ENCODE data around the gene SALL1. TPM values are rescaled to one million over a fixed set of nuclear protein-coding genes. Genes with fewer than 3 reads are reported as not detected.

SALL1 gene
- total RNA-seq (not detected), polyA plus RNA-seq (not detected), total RNA-seq (0 to 0.17 (median 0) reads per million in 6 experiments)

DNA sequence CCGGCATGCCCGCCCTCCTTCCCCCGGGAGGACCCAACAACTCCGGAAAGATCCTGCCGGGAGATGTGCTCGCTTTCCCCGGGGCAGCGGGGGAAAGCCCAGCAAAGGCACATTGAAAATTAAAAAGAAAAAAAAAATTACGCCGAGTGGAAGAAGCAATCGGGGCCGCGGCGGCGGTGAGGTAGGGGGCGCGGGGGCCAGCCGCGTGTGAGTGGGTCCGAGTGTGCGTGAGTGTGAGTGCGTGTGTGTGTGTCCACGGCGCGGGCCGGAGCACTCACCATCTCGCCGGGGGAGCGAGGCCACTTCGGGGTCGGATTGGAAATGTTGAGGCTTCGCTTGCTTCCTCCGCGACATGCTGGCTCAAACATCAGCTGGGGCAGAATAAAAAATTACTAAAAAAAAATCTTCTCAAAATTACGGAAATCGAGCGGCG, at the start of gene SALL1:
SALL1 (minus strand) TSS at position 383 of the 433 bp plus-strand sequence; CDS start at position 354, 29 bp downstream.
- H3K27ac Mint-ChIP-seq, result no peak within 1 kb of the TSS
- peaks cover 0 to 18% (median 0%) of the 10 kb centered on the region in 9 donors for H3K9me3 Mint-ChIP-seq
- ATAC-seq (no peak), DNase-seq (no peak)
- peak within 1 kb of the TSS in 3 of 10 donors; percentile 25 to 49 (median 36) for H3K4me3 Mint-ChIP-seq
- H3K4me1 Mint-ChIP-seq, result peaks cover 6 to 19% (median 10%) of the 10 kb centered on the region in 4 donors
- peaks cover 32 to 67% (median 53%) of the 10 kb centered on the region in 5 donors for H3K27me3 Mint-ChIP-seq
- peaks cover 0 to 9% (median 7%) of the 10 kb centered on the region in 3 donors for H3K36me3 Mint-ChIP-seq
- POLR2A ChIA-PET, result no interaction called here

DNA sequence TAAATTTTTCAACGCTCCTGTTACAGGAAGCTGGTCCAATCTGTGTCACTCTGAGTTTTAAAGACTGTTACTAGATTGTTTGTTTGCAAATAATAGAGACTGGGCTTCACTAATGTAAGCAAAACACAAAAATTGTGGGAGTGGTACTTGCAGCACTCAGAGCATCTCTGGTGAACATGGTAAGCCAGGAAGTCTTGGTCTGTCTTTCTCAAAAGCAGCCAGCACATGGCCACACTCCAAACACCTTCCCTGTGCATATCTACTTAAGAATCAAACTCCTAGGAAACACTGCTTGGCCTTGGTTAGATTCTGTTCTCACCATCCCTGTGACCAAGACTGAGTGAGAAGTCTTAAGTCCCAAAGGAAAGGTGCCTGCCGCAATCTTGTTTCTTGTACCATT, 49.7 kb upstream of the SALL1 start:
- H3K4me1 Mint-ChIP-seq, result no peaks in the 10 kb centered on the region
- peaks cover 0 to 7% (median 2%) of the 10 kb centered on the region in 5 donors for H3K27me3 Mint-ChIP-seq
- no peak for ATAC-seq
- peaks cover 0 to 21% (median 0%) of the 10 kb centered on the region in 3 donors for H3K36me3 Mint-ChIP-seq
- no peak for DNase-seq
- POLR2A ChIA-PET, result no interaction called here
- no peak overlapping the region for H3K27ac Mint-ChIP-seq
- peaks cover 4 to 36% (median 17%) of the 10 kb centered on the region in 9 donors for H3K9me3 Mint-ChIP-seq
- no peak overlapping the region for H3K4me3 Mint-ChIP-seq

DNA sequence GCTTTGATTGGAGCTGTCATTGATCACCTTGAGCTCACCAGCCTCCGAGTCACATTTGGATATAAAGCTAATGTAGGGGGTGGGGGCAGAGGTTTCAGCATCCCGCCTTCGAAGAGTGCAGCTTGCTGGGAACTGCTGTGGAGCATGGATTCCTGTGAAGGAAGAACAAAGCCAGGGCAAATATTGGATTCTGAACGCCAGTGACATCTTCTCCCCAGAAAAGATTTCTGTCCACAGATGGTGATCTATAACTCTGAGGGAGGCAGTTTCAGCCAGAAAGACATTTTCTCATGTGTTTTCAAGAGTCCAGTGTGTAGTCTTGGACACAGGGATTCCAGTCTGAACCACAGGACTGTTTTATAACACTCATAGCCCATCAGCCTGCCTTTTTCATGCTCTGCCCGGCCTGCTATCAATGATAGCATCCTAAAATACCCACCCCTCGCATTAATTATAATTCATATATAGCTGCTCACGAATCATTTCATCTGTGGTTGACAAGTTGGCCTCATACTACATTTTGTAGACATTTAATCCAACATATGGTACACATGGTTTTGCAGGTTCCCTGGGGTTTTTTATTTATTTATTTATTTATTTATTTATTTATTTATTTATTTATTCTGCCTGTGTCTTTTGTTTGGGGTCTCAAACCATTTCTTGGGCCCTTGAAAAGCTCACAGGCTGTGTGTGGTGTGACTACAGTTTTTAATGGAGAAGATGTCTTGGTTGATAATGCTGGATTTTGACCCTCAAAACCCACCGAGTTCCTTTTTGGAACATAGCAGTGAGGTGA, 47.1 kb upstream of the SALL1 start:
- no peaks in the 10 kb centered on the region for H3K4me1 Mint-ChIP-seq
- peaks cover 0 to 26% (median 11%) of the 10 kb centered on the region in 9 donors for H3K9me3 Mint-ChIP-seq
- H3K27ac Mint-ChIP-seq, result no peak overlapping the region
- ATAC-seq (no peak), DNase-seq (no peak)
- peaks cover 0 to 7% (median 2%) of the 10 kb centered on the region in 5 donors for H3K27me3 Mint-ChIP-seq
- POLR2A ChIA-PET, result no interaction called here
- no peak overlapping the region for H3K4me3 Mint-ChIP-seq
- H3K36me3 Mint-ChIP-seq, result peaks cover 0 to 12% (median 0%) of the 10 kb centered on the region in 3 donors

DNA sequence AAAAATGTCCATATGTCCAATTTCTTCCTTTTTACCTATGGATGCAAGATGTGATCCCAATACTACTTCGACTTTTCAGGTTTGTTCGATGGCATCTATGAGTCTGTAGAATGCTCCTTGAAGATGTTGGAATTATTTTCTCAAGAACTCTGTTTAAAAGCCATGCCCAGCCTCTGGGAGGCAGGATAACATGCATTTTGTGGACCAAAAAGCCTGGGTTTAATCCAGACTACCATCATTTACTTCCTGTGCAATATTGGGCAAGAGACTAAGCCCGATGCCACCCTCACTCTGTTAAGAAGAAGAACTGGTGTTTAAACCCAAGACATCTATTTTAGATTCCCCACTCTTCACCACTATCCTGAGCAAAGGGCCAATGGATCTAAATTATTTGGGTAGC, 42.8 kb upstream of the SALL1 start:
- Mint-ChIP-seq H3K4me3 (no peak overlapping the region), H3K27me3 (peaks cover 0 to 15% (median 2%) of the 10 kb centered on the region in 5 donors)

DNA sequence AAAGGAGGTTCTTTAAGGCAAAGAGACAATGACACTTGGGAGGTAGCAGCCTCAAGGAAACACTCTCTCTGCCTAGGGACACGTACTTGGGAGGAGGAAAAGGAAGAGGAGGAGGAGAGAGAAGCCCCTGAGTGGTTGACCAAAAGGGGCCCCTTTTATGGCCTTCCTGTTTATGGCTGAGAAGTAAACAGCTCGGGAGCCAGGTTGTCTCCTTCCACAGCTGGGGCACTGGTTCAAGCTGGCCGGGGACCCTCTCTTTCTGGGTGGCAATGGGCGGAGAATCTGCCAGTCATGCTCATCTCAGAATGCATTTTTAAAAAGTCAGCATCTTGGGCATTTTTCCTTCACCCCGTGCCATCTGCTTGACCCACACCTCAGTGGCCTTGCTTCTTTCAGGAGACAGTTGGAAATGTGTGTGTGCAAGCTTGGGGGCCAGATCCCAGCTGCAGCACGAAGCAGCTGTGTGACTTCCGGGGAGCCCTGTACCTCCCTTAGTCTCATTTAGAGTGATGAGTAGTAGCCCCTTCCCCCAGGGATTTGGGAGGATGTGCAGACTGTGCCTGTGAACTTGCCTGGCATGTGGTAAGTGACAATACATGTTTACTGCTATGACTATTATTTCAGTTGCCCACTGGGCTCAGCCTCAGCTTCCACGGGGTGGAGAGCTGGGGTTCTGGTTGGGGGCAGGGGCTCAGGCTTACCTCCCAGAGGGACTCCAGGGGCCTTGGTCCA, 33.8 kb upstream of the SALL1 start:
- DNase-seq, result no peak
- Mint-ChIP-seq H3K4me3 (no peak overlapping the region), H3K27me3 (peaks cover 0 to 16% (median 3%) of the 10 kb centered on the region in 5 donors), H3K9me3 (peaks cover 0 to 4% (median 0%) of the 10 kb centered on the region in 9 donors), H3K27ac (peak overlapping the region in 1 of 10 donors; percentile 19), H3K4me1 (no peaks in the 10 kb centered on the region), H3K36me3 (no peaks in the 10 kb centered on the region)
- POLR2A ChIA-PET, result no interaction called here
- no peak for ATAC-seq

More for the DNA sequence above, 42.8 kb upstream of the SALL1 start:
- ATAC-seq (no peak), DNase-seq (no peak)
- H3K9me3 Mint-ChIP-seq, result peaks cover 0 to 10% (median 2%) of the 10 kb centered on the region in 9 donors
- H3K36me3 Mint-ChIP-seq, result no peaks in the 10 kb centered on the region
- H3K27ac Mint-ChIP-seq, result no peak overlapping the region
- POLR2A ChIA-PET, result no interaction called here
- H3K4me1 Mint-ChIP-seq, result peaks cover 0 to 1% (median 0%) of the 10 kb centered on the region in 4 donors

DNA sequence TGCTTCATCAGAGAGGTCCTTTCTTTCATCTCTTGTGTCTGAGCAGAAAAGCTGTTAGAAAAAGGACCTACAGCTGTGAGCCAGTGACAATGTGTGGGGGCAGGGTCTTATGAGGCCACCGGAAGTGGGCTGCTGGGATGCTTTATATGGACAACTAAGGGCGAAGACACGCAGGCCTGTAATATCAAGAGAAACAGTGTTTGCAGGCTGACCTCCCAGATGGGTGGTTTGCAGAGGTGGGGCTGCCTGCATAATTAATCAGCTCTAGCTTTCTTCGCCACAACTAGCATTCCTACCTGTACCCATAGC, 30.4 kb upstream of the SALL1 start:
- POLR2A ChIA-PET, result no interaction called here
- no peak overlapping the region for H3K4me3 Mint-ChIP-seq
- no peak for DNase-seq
- no peak overlapping the region for H3K27ac Mint-ChIP-seq
- peaks cover 0 to 15% (median 2%) of the 10 kb centered on the region in 5 donors for H3K27me3 Mint-ChIP-seq
- ATAC-seq, result no peak
- H3K36me3 Mint-ChIP-seq, result no peaks in the 10 kb centered on the region
- H3K4me1 Mint-ChIP-seq, result no peaks in the 10 kb centered on the region
- H3K9me3 Mint-ChIP-seq, result peaks cover 0 to 12% (median 0%) of the 10 kb centered on the region in 9 donors

DNA sequence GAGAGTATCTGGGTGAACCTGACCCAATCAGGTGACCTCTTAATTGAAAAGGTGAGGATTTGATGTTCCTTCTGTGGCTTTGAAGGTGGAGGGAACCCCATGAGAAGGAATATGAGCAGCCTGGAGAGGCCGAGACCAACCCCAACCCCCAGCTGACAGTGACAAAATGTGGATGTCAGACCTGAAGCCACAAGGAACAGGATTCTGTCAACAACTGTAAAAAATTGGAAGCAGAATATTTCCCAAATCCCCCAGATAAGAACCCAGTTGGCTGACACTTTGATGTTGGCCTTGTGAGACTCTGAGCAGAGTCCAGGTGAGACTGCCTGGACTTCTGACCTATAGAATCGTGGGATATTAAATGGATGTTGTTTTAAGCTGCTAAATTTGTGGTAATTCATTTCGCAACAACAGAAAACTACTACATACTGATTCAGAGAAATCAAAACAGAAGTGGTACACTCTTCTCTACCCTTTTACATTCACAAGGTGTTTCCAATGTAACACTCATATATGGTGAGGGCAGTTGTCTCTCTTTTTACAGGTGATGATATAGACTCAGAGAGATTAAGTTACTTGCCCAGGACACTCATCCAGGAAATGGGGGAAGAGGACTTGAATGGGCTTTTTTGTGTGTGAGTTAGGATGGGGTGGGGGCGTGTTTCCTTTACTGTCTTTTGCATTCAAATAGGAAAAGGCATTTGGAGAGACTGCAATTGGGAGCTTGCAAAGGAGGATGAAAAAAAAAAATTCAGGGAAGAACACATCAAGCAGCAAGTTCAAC, 29.8 kb upstream of the SALL1 start:
- H3K9me3 Mint-ChIP-seq, result peaks cover 0 to 12% (median 0%) of the 10 kb centered on the region in 9 donors
- DNase-seq (no peak), ATAC-seq (no peak)
- H3K4me3 Mint-ChIP-seq, result no peak overlapping the region
- POLR2A ChIA-PET, result no interaction called here
- no peak overlapping the region for H3K27ac Mint-ChIP-seq
- no peaks in the 10 kb centered on the region for H3K36me3 Mint-ChIP-seq
- peaks cover 0 to 15% (median 2%) of the 10 kb centered on the region in 5 donors for H3K27me3 Mint-ChIP-seq
- H3K4me1 Mint-ChIP-seq, result no peaks in the 10 kb centered on the region

DNA sequence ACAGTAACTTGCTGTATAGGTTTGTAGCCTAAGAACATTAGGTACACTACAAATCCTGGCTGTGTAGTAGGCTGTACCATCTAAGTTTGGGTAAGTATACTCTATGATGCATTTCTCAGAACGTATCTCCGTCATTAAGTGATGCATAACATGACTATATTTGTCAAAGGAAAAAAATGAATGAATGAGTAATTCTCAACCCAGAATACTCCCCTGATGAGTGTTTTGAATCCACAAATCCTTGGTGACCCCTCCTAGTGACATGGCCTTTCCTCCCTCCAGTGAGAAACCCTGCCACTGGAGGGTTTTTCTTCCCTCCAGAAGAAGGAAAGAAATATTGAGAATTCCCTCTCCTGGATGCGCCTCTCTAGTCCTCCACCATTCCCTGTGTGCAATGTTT, 24.0 kb upstream of the SALL1 start:
- Mint-ChIP-seq H3K36me3 (no peaks in the 10 kb centered on the region), H3K4me3 (no peak overlapping the region), H3K4me1 (no peaks in the 10 kb centered on the region), H3K27ac (no peak overlapping the region), H3K9me3 (peaks cover 0 to 12% (median 2%) of the 10 kb centered on the region in 9 donors), H3K27me3 (peaks cover 0 to 10% (median 0%) of the 10 kb centered on the region in 5 donors)
- POLR2A ChIA-PET, result no interaction called here
- ATAC-seq, result no peak
- DNase-seq, result no peak

DNA sequence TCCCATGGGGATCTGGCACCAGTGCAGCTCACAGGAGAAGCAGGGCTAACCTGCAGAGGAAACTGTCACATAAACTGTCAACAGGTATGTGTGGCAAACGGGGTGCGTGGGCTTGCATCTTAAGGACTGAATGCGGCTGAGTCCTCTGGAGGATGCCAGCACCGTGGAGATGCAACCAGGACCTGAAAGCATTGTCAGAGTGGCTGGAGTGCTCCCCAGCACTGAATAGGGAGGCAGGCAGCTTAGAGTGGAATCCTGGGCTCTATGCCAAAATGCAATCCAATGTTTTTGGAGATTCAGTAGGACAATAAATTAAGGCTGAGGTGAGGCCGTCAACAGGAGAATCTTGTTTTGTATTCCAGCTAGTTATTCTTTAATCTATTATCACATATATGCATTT, 21.3 kb upstream of the SALL1 start:
- DNase-seq, result no peak
- Mint-ChIP-seq H3K27ac (no peak overlapping the region), H3K27me3 (peaks cover 0 to 10% (median 0%) of the 10 kb centered on the region in 5 donors), H3K4me1 (no peaks in the 10 kb centered on the region), H3K9me3 (peaks cover 0 to 8% (median 2%) of the 10 kb centered on the region in 9 donors), H3K36me3 (no peaks in the 10 kb centered on the region), H3K4me3 (no peak overlapping the region)
- ATAC-seq, result no peak
- POLR2A ChIA-PET, result no interaction called here

DNA sequence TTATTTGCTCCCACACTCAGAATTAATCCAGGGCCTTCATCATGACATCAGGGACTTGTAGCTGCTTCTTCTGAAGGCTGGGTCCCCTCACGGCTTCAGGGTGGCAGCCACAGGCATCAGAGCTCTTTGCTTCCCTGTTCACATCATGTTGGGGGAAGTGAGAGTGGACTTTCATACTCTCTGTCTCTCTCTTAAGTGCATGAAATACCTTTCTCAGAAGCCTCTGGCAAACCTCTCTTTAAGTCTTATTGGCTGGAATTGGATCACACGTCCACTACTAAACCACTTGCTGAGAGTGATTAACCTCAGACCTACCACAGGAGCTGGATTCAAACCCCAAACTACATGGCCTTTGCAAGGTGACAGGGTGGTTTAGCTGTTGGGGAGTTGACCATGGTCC, 17.7 kb upstream of the SALL1 start:
- H3K4me1 Mint-ChIP-seq, result no peaks in the 10 kb centered on the region

DNA sequence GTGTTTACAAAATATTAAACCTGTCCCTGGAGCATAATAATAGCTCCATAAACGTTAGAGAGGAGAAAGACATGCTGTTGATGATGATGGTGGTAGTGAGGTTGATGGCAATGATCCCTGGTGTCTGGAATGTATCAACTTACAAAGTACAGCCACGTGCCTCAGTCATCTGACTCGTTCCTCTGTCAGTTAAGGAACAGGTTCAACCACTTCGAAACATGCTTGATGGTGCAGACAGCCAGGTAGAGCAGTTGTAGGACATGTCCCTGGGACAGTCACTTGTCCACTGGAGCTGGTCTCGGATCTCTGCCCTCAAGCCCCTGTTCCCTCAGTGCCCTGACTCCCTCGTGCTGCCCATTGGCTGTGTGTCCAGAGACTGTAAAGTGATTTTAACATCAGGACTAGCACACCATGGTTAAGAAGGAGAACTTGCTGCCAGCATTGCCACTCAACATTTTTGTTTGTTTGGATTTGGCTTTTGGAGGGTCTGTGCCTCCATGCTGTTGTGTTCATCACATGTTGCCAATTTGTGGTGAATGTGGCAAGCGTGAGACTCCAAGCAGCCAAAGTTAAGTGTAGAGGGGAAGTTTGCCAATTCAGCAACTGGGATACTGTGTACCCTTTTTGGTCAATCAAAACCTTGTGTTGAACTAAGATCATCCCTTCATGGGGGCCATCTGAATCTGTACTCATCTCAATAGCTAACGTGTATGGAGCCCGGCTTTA, 16.3 kb upstream of the SALL1 start:
- peaks cover 0 to 16% (median 2%) of the 10 kb centered on the region in 5 donors for H3K27me3 Mint-ChIP-seq
- H3K4me3 Mint-ChIP-seq, result no peak overlapping the region
- no peaks in the 10 kb centered on the region for H3K36me3 Mint-ChIP-seq
- ATAC-seq (no peak), DNase-seq (no peak)
- H3K27ac Mint-ChIP-seq, result no peak overlapping the region
- POLR2A ChIA-PET, result no interaction called here
- no peaks in the 10 kb centered on the region for H3K4me1 Mint-ChIP-seq
- H3K9me3 Mint-ChIP-seq, result peaks cover 0 to 8% (median 2%) of the 10 kb centered on the region in 9 donors

More for the DNA sequence above, 17.7 kb upstream of the SALL1 start:
- no peaks in the 10 kb centered on the region for H3K36me3 Mint-ChIP-seq
- ATAC-seq, result no peak
- H3K27ac Mint-ChIP-seq, result no peak overlapping the region
- peaks cover 0 to 8% (median 2%) of the 10 kb centered on the region in 9 donors for H3K9me3 Mint-ChIP-seq
- no peak overlapping the region for H3K4me3 Mint-ChIP-seq
- POLR2A ChIA-PET, result no interaction called here
- no peak for DNase-seq
- peaks cover 0 to 10% (median 0%) of the 10 kb centered on the region in 5 donors for H3K27me3 Mint-ChIP-seq

DNA sequence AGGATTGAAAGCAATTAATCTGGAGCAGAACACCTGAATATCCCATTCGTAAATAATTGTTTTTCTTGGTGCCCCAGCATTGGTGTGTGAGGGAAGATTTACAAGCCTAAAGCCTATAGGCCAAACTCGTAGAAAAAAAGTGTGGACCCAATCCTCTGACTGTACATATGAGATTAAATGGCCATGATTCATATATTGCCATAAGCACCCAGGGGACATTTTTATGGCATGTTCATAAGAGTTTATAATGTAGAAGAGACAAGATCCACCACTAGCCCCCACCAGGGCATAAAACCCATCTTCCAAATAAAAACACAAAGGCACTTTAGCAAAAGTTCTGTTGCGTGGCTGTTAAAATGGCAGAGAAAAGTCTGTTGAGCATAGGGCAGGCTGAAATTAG, 15.5 kb upstream of the SALL1 start:
- POLR2A ChIA-PET, result no interaction called here
- DNase-seq (no peak), ATAC-seq (no peak)
- Mint-ChIP-seq H3K27me3 (peaks cover 0 to 17% (median 3%) of the 10 kb centered on the region in 5 donors), H3K36me3 (no peaks in the 10 kb centered on the region), H3K27ac (no peak overlapping the region), H3K4me3 (no peak overlapping the region), H3K4me1 (no peaks in the 10 kb centered on the region), H3K9me3 (peaks cover 0 to 8% (median 2%) of the 10 kb centered on the region in 9 donors)

Data from naive thymus-derived CD8-positive, alpha-beta T cell (primary cell).